HCT116 (cell line): ENCODE results near the gene GABBR2. TPM values are rescaled to one million over a fixed set of nuclear protein-coding genes. Genes with fewer than 3 reads are reported as not detected.

ENCODE experiments used
- ATAC-seq: fragments of 200-7000 bp; cut with Tn5 transposase; 2 replicates; pipeline ENCODE4 v1.9.1; 2020; ENCODE audit warnings: mild to moderate bottlenecking, moderate library complexity
- BruUV-seq: library from RNA; stranded (reverse); fragments of 400-500 nt; replicated peaks from 2 replicates; lab custom pipeline; 2021; lab: Mats Ljungman, UMichigan
- CTCF ChIA-PET: fragments of 300-600 bp; sonication (Branson Sonifier 250); formaldehyde crosslinking; loops from one replicate; lab custom pipeline; 2021; ENCODE audit warnings: antibody characterized with exemption; lab: Charles Lee
- POLR2A ChIA-PET: fragments of 300-600, 350-600 bp; sonication (Branson Sonifier 250); formaldehyde crosslinking; loops from one replicate; lab custom pipeline; 2021; ENCODE audit warnings: antibody characterized with exemption; lab: Charles Lee
- RAD21 ChIA-PET, 2 experiments: fragments of 300-600 bp; sonication (Branson Sonifier 250); formaldehyde crosslinking; loops; one replicate each; lab custom pipeline; 2023; ENCODE audit warnings: low total read pairs in 2 of 2; ENCODE audit not compliant: uncharacterized antibody in 2 of 2, unreplicated experiment in 2 of 2, low non-redundant PET in 1 of 2; lab: Charles Lee
- DNase-seq: peaks from one replicate; pipeline ENCODE4 v3.0.0-alpha.2; 2010; ENCODE audit warnings: low read depth, low spot score
- H2AFZ ChIP-seq: fragments of 200-600 bp; shearing (Covaris generic), sonication (generic); 2 replicates; pipeline ENCODE4 v1.6.1; 2017; ENCODE audit warnings: low read depth, mixed run types, mixed read lengths, antibody characterized with exemption, low read length; ENCODE audit not compliant: poor library complexity, severe bottlenecking
- H3K27ac ChIP-seq: 2 replicates; pipeline ENCODE4 v1.5.1; 2012; ENCODE audit warnings: low read depth, low read length
- H3K27me3 ChIP-seq: fragments of 200-600 bp; sonication (generic); 2 replicates; pipeline ENCODE4 v1.6.1; 2016; ENCODE audit warnings: mixed run types, low read length, mixed read lengths; ENCODE audit not compliant: insufficient read depth
- H3K36me3 ChIP-seq, 2 experiments: fragments of 200-500 bp in 1 of 2; fragments of 200-600 bp in 1 of 2; sonication (Bioruptor generic) in 1 of 2; sonication (generic) in 1 of 2; 2 replicates each; pipeline versions ENCODE4 v1.5.1 to v1.6.1; 2014 to 2016; ENCODE audit warnings: low read length in 2 of 2, inconsistent platforms in 1 of 2, mixed read lengths in 1 of 2, mixed run types in 1 of 2; ENCODE audit not compliant: insufficient read depth in 2 of 2, control insufficient read depth in 1 of 2
- H3K4me1 ChIP-seq, 2 experiments: fragments of 200-600 bp in 1 of 2; sonication (generic) in 1 of 2; 2 replicates each; pipeline versions ENCODE4 v1.5.1 to v1.6.1; 2012 to 2017; ENCODE audit warnings: low read length in 2 of 2, inconsistent platforms in 1 of 2, mild to moderate bottlenecking in 1 of 2, mixed read lengths in 1 of 2, mixed run types in 1 of 2, moderate library complexity in 1 of 2; ENCODE audit not compliant: insufficient read depth in 2 of 2, control insufficient read depth in 1 of 2
- H3K4me2 ChIP-seq: fragments of 200-600 bp; sonication (generic); 2 replicates; pipeline ENCODE4 v1.6.1; 2017; ENCODE audit warnings: mixed run types, low read length, mixed read lengths
- H3K4me3 ChIP-seq, 2 experiments: fragments of 200-600 bp in 1 of 2; sonication (generic) in 1 of 2; replicated peaks in 1 of 2; 2 replicates each; pipeline ENCODE4 v1.5.1; 2011 to 2016; ENCODE audit warnings: low read length in 2 of 2, control low read depth in 1 of 2, low read depth in 1 of 2, mild to moderate bottlenecking in 1 of 2, mixed read lengths in 1 of 2, mixed run types in 1 of 2
- H3K79me2 ChIP-seq: fragments of 200-600 bp; sonication (generic); 2 replicates; pipeline ENCODE4 v1.6.1; 2017; ENCODE audit warnings: mild to moderate bottlenecking, mixed run types, low read length, moderate library complexity, mixed read lengths; ENCODE audit not compliant: insufficient read depth
- H3K9ac ChIP-seq: fragments of 200-600 bp; sonication (generic); 2 replicates; pipeline ENCODE4 v1.6.1; 2016; ENCODE audit warnings: low read length, mixed read lengths
- H3K9me2 ChIP-seq: fragments of 200-600 bp; sonication (generic), shearing (Covaris generic); 2 replicates; pipeline ENCODE4 v1.6.1; 2017; ENCODE audit warnings: mixed run types, mild to moderate bottlenecking, moderate library complexity; ENCODE audit not compliant: insufficient read depth
- H3K9me3 ChIP-seq, 2 experiments: fragments of 200-500 bp in 1 of 2; fragments of 200-600 bp in 1 of 2; sonication (Bioruptor generic) in 1 of 2; sonication (generic) in 1 of 2; 2 replicates each; pipeline ENCODE4 v1.6.1; 2014 to 2017; ENCODE audit warnings: low read length in 2 of 2, mixed read lengths in 2 of 2, inconsistent platforms in 1 of 2, low read depth in 1 of 2, mild to moderate bottlenecking in 1 of 2, mixed run types in 1 of 2, moderate library complexity in 1 of 2; ENCODE audit not compliant: control insufficient read depth in 1 of 2, insufficient read depth in 1 of 2
- H4K20me1 ChIP-seq: fragments of 200-600 bp; sonication (generic), shearing (Covaris generic); 2 replicates; pipeline ENCODE4 v1.6.1; 2017; ENCODE audit warnings: mixed run types, mild to moderate bottlenecking, moderate library complexity; ENCODE audit not compliant: insufficient read depth
- RAD21 ChIP-seq: IDR thresholded peaks from 2 replicates; pipeline ENCODE4 v1.6.1; 2012; ENCODE audit warnings: low read depth, mild to moderate bottlenecking
- SIN3A ChIP-seq: IDR thresholded peaks from 2 replicates; pipeline ENCODE4 v1.6.1; 2012; ENCODE audit warnings: low read depth
- SP1 ChIP-seq: IDR thresholded peaks from 2 replicates; pipeline ENCODE4 v1.6.1; 2012; ENCODE audit warnings: low read depth
- TCF7L2 ChIP-seq: IDR thresholded peaks from 2 replicates; pipeline ENCODE4 v1.7.0; 2011; ENCODE audit warnings: borderline replicate concordance, inconsistent platforms; ENCODE audit not compliant: insufficient read depth, insufficient read length; ENCODE audit errors: extremely low read depth
- intact Hi-C: fragments of 100-400 bp; cut with micrococcal nuclease; formaldehyde crosslinking; loops from 2 replicates; pipeline ENCODE4 v1.10.0; 2022
- total RNA-seq: library from RNA; stranded (reverse); gene quantifications from one replicate; pipeline ENCODE4 v1.2.1, GENCODE V29; 2021; ENCODE audit not compliant: unreplicated experiment
- TF ChIP-seq, protein P1 (sequence below): IDR thresholded peaks from 2 replicates; pipeline ENCODE4 v1.6.1; 2012; ENCODE audit warnings: low read depth
- TF ChIP-seq, protein P2 (sequence below), 3 experiments: fragments of 200-600 bp in 1 of 3; sonication (generic) in 1 of 3; IDR thresholded peaks in 2 of 3; conservative IDR thresholded peaks in 1 of 3; 2 replicates each; pipeline ENCODE4 v1.5.1; 2012 to 2017; ENCODE audit warnings: low read depth in 2 of 3, low read length in 2 of 3, antibody characterized with exemption in 1 of 3, borderline replicate concordance in 1 of 3, control low read depth in 1 of 3, mild to moderate bottlenecking in 1 of 3, mixed read lengths in 1 of 3, mixed run types in 1 of 3, moderate library complexity in 1 of 3; ENCODE audit not compliant: insufficient read depth in 1 of 3

The GABBR2 gene
- total RNA-seq, 1 experiment from 2014 or later, result 0.15 TPM

DNA sequence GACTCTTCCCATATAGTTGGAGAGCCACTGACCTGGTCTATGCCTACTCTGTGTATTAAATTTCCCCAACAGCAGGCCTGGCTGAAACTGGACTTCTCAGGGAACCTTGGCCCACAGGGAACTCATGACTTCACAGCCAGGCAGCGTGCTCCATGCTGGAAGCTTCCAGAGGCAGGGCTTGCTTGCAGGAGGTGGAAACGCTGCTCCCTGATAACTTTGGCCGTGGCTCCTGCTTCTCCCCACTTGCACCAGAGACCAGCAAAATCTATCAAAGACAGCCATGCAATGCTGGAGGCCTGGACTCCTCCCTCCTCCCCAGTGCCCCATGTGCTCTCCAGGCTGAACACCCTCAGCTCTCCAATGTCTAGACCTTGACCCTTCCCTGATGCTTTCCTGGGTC lies 137.1 kb downstream of the GABBR2 start:
- Histone ChIP-seq H2AFZ (no peak overlapping the region), H3K9me3 (no peaks in the 10 kb centered on the region), H3K36me3 (no peaks in the 10 kb centered on the region), H3K9me2 (no peaks in the 10 kb centered on the region), H3K27ac (no peak overlapping the region), H3K4me1 (peaks cover 4 to 11% of the 10 kb centered on the region in 2 experiments; a peak in 2 of 4 replicates), H3K4me3 (no peak overlapping the region), H3K9ac (no peak overlapping the region), H3K4me2 (no peak overlapping the region), H4K20me1 (no peaks in the 10 kb centered on the region), H3K79me2 (no peaks in the 10 kb centered on the region), H3K27me3 (no peaks in the 10 kb centered on the region)
- RAD21 ChIA-PET, result no interaction called here
- ATAC-seq (no peak), DNase-seq (no peak)
- POLR2A ChIA-PET, result no interaction called here
- CTCF ChIA-PET, result no interaction called here
- TF ChIP-seq, protein P1, sequence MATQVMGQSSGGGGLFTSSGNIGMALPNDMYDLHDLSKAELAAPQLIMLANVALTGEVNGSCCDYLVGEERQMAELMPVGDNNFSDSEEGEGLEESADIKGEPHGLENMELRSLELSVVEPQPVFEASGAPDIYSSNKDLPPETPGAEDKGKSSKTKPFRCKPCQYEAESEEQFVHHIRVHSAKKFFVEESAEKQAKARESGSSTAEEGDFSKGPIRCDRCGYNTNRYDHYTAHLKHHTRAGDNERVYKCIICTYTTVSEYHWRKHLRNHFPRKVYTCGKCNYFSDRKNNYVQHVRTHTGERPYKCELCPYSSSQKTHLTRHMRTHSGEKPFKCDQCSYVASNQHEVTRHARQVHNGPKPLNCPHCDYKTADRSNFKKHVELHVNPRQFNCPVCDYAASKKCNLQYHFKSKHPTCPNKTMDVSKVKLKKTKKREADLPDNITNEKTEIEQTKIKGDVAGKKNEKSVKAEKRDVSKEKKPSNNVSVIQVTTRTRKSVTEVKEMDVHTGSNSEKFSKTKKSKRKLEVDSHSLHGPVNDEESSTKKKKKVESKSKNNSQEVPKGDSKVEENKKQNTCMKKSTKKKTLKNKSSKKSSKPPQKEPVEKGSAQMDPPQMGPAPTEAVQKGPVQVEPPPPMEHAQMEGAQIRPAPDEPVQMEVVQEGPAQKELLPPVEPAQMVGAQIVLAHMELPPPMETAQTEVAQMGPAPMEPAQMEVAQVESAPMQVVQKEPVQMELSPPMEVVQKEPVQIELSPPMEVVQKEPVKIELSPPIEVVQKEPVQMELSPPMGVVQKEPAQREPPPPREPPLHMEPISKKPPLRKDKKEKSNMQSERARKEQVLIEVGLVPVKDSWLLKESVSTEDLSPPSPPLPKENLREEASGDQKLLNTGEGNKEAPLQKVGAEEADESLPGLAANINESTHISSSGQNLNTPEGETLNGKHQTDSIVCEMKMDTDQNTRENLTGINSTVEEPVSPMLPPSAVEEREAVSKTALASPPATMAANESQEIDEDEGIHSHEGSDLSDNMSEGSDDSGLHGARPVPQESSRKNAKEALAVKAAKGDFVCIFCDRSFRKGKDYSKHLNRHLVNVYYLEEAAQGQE, result no peak
- TF ChIP-seq TCF7L2 (no peak), SP1 (no peak), RAD21 (no peak), SIN3A (no peak)
- TF ChIP-seq, protein P2, sequence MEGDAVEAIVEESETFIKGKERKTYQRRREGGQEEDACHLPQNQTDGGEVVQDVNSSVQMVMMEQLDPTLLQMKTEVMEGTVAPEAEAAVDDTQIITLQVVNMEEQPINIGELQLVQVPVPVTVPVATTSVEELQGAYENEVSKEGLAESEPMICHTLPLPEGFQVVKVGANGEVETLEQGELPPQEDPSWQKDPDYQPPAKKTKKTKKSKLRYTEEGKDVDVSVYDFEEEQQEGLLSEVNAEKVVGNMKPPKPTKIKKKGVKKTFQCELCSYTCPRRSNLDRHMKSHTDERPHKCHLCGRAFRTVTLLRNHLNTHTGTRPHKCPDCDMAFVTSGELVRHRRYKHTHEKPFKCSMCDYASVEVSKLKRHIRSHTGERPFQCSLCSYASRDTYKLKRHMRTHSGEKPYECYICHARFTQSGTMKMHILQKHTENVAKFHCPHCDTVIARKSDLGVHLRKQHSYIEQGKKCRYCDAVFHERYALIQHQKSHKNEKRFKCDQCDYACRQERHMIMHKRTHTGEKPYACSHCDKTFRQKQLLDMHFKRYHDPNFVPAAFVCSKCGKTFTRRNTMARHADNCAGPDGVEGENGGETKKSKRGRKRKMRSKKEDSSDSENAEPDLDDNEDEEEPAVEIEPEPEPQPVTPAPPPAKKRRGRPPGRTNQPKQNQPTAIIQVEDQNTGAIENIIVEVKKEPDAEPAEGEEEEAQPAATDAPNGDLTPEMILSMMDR (IDR thresholded peaks at IDR 0.05 in 2 of 3, conservative IDR thresholded peaks at IDR 0.05 in 1 of 3; ENCODE audit: borderline replicate concordance in 1 of 3, insufficient read depth in 1 of 3, low read depth in 2 of 3, low read length in 2 of 3), result no peak
- BruUV-seq, result no TSS peak
- intact Hi-C loops, result loop anchor here (10.0 kb wide), 1 partner anchor 257 kb away; no protein-coding TSS in a partner anchor
